Measurements from ENCODE around the gene USH2A.

Gene USH2A

DNA sequence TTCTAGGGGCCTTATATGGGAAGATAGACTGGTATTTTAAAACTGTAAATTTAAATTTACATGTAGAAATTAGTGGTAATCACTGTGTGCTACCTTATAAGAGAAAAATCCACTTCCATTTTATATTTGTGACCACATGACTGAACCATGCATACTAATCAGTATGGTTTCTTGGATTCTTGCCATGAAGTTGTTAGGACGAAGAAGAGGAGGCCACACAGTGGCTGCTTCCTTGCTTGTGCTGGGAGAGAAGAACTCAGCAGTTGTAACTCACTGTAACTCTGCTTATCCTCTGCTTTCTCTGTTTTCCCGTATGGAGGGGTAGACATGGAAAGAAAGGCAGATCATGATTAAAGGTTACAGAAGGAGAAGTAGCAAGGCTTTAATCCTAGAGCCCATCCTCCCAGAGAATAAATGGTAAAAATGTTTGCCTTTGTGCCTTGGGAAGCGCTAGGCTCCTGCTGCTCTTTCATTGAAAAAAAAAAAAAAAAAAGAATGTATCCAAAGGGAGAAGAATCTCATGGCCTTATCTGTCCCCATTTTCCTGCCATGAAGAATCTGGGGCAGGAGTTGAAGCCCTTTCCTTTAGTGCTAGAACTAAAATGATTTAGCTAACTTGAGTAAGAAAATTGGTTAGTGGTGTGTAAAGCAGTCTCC is 823.7 kb downstream of the USH2A start:
- Mint-ChIP-seq H3K27ac (no peak overlapping the region), H3K4me3 (no peak overlapping the region), H3K27me3 (no peaks in the 10 kb centered on the region), H3K9me3 (no peaks in the 10 kb centered on the region), H3K4me1 (no peaks in the 10 kb centered on the region), H3K36me3 (peaks cover 3% of the 10 kb centered on the region)
- DNase-seq (ENCODE audit: low spot score in 2 of 2), result no peak
- ATAC-seq (ENCODE audit: low read depth), result no peak

DNA sequence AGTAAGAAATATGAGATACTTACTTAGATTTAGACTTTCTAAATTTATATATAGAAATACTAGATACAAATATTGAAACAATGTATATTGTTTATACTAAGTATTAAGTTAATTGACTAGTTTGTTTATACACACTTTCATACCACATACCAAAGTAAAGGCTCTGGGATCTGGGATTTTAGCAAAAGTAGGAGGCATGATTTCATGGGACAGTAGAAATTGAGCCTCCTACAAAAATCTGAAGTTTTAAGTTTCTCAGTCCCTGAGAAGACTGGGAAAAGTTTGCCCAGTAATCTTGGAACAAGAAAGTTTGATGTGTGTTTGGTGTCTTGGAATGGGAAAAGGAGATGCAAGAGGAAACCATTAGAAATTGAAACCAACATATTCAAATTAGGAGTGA is 825.3 kb downstream of the USH2A start:
- DNase-seq (ENCODE audit: low spot score in 2 of 2), result no peak
- peaks cover 3% of the 10 kb centered on the region for H3K36me3 Mint-ChIP-seq
- no peak overlapping the region for H3K4me3 Mint-ChIP-seq
- no peak overlapping the region for H3K27ac Mint-ChIP-seq
- no peaks in the 10 kb centered on the region for H3K27me3 Mint-ChIP-seq
- H3K4me1 Mint-ChIP-seq, result no peaks in the 10 kb centered on the region
- no peaks in the 10 kb centered on the region for H3K9me3 Mint-ChIP-seq
- no peak for ATAC-seq (ENCODE audit: low read depth)

DNA sequence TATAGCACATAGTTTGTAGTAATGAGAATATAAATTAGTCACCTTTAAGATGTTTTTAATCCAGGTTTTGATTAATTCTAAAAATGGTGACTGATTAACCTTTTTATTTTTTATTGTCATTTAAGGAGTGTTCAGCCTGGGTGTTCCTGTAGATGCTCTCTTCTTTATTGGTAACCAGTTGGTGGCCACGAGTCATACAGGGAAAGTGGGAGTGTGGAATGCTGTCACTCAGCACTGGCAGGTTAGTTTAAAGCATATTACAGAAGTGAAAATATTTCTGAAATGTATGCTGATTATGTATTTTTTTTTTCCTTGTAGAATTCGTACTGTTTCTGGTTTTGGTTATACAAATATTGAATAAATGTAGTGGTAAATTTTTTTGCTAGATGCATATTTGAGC is 828.0 kb downstream of the USH2A start:
- no peak for DNase-seq (ENCODE audit: low spot score in 2 of 2)
- no peak overlapping the region for H3K27ac Mint-ChIP-seq
- peaks cover 6% of the 10 kb centered on the region for H3K36me3 Mint-ChIP-seq
- peaks cover 5% of the 10 kb centered on the region for H3K9me3 Mint-ChIP-seq
- no peaks in the 10 kb centered on the region for H3K4me1 Mint-ChIP-seq
- H3K4me3 Mint-ChIP-seq, result no peak overlapping the region
- no peaks in the 10 kb centered on the region for H3K27me3 Mint-ChIP-seq
- ATAC-seq (ENCODE audit: low read depth), result no peak

DNA sequence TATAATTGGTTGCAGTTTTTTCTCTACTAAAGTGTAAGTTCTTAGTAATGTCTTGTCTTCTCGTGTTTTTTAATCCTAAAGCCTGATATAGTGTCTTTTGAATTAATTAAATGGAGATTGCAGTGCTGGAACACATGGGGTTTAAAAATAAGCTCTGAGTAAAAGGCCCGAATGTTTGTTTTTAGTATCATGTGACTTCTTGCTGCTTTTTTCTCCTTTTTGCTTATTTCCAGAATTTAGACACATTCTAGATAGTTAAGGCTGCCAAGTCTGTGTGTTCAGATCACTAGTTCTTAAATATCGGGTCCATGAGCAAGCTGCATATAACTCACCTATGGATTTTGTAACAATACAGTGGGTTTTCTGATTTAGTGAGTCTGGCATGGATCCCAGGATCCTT is 828.6 kb downstream of the USH2A start:
- Mint-ChIP-seq H3K4me1 (no peaks in the 10 kb centered on the region), H3K27me3 (no peaks in the 10 kb centered on the region), H3K9me3 (peaks cover 5% of the 10 kb centered on the region), H3K27ac (no peak overlapping the region), H3K4me3 (no peak overlapping the region), H3K36me3 (peaks cover 6% of the 10 kb centered on the region)
- ATAC-seq (ENCODE audit: low read depth), result no peak
- DNase-seq (ENCODE audit: low spot score in 2 of 2), result no peak

DNA sequence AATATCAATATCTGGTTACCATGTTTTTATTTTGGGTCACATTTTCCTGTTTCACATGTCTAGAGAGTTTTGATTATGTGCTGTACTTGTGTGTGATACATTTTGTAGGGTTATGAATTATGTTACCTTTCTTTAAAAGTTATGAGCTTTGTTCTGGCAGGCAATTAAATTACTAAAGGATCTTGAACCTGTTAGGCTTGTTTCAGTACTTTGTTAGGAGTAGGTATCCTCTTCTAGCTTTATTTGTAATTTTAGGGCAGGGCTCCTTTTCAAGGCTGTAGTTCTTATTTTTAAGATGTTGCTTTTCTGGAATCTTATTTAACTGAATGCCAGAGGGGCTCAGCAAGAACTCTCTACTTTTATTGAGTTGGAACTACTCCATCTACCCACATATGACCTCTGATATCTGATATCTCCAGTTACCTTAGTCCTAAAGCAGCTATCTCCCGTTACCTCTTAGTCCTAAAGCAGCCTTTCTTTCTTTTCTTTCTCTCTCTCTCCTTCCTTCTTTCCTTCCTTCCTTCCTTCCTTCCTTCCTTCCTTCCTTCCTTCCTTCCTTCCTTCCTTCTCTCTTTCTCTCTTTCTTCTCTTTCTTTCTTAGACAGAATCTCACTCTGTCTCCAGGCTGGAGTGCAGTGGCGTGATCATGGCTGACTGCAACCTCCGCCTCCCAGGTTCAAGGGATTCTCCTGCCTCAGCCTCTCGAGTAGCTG is 832.3 kb downstream of the USH2A start:
- Mint-ChIP-seq H3K36me3 (peaks cover 5% of the 10 kb centered on the region), H3K9me3 (peaks cover 5% of the 10 kb centered on the region)

DNA sequence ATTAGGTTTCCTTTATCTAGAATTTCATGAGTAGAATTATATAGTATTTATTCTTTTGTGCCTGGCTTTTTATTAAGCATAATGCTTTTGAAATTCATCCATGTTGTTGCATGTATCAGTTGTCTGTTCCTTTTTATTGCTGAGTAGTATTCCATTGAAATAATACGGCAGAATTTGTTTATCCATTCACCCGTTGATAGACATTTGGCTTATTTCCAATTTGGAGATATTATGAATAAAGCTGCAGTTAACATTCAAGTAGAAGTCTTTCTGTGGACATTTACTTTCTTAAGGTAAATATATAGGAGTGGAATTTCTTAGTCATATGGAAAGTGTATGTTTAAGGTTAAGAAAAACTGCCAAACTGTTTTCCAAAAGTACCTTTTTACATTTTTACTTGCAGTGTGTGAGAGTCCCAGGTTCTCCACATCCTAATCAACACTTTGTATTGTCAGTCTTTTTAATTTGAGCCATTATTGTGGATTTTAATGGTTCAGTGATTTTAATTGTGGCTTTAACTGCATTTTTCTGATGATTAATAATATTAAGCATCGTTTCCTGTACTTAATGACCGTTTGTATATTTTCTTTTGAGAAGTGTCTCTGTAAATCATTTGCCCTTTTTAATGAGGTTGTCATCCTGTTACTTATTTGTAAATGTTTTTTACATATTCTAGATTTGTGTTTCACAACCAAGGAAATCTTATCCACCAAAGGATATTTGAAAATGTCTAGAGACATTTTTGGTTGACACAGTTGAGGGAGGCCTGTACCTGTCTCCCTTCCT is 833.4 kb downstream of the USH2A start:
- DNase-seq (ENCODE audit: low spot score in 2 of 2) (no peak), ATAC-seq (ENCODE audit: low read depth) (no peak)
- no peaks in the 10 kb centered on the region for H3K27me3 Mint-ChIP-seq
- H3K9me3 Mint-ChIP-seq, result peaks cover 7% of the 10 kb centered on the region
- peaks cover 7% of the 10 kb centered on the region for H3K36me3 Mint-ChIP-seq
- H3K27ac Mint-ChIP-seq, result no peak overlapping the region
- H3K4me3 Mint-ChIP-seq, result no peak overlapping the region
- no peaks in the 10 kb centered on the region for H3K4me1 Mint-ChIP-seq

More for the DNA sequence above, 832.3 kb downstream of the USH2A start:
- ATAC-seq (ENCODE audit: low read depth), result no peak
- Mint-ChIP-seq H3K4me3 (no peak overlapping the region), H3K27ac (no peak overlapping the region), H3K27me3 (no peaks in the 10 kb centered on the region), H3K4me1 (no peaks in the 10 kb centered on the region)
- no peak for DNase-seq (ENCODE audit: low spot score in 2 of 2)

DNA sequence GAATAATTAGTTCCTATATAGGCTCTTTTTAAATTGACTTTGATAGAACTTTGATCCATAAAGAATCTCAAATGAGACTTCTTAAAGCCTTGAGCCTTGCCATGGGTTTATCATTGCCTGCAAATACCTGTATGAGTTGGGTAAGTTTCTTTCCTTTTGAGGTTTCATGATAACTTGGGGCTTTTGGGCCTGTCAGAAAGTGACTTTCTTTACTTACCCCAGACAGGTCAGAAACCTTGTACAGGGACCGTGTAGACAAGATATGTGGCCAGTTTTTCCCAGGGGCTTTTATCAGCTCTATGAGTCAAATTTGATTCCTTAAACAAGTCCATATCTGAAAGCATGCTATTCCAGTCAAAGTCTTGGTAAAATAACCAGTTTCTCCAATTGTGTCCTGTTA is 838.9 kb downstream of the USH2A start:
- DNase-seq (ENCODE audit: low spot score in 2 of 2) (no peak), ATAC-seq (ENCODE audit: low read depth) (no peak)
- peaks cover 8% of the 10 kb centered on the region for H3K36me3 Mint-ChIP-seq
- no peaks in the 10 kb centered on the region for H3K4me1 Mint-ChIP-seq
- H3K27ac Mint-ChIP-seq, result no peak overlapping the region
- no peak overlapping the region for H3K4me3 Mint-ChIP-seq
- peaks cover 3% of the 10 kb centered on the region for H3K9me3 Mint-ChIP-seq
- no peaks in the 10 kb centered on the region for H3K27me3 Mint-ChIP-seq

DNA sequence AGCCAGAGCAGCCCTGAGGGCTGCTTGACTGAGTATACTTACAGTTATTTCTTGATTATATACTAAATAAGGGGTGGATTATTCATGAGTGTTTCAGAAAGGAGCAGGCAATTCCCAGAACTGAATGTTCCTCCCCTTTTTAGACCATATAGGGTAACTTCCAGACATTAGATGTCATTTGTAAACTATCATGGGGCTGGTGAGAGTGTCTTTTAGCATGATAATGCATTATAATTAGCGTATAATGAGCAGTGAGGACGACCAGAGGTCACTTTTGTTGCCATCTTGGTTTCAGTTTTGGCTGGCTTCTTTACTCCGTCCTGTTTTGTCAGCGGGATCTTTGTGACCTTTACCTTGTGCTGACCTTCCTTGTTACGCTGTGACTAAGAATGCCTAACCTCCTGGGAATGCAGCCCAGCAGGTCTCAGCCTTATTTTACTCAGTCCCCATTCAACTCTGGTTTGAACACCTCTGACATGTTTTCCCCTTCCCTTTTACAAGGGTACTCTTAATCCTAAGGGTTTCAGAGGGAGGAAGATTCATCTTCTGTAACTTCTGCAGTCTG is 840.0 kb downstream of the USH2A start:
- H3K36me3 Mint-ChIP-seq, result peaks cover 8% of the 10 kb centered on the region
- no peak overlapping the region for H3K4me3 Mint-ChIP-seq

DNA sequence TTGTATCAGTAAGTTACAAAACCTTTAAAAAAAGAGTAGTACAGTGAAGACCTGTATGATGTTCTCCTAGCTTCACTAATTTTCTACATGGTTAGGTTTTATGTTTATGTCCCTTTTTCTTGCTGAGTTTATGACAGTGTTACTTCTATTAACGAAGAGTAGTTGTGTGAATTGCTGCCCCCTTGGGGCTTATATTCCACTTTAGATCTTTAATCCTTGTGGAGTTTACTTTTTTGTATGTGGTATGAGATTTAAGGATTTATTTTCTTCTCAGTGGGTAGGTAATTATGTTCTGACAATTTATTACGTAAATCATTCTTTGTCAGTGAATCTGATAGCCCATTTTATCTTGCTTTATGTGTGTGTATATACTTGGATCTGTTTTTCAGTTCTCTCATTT is 841.4 kb downstream of the USH2A start:
- ATAC-seq (ENCODE audit: low read depth) (no peak), DNase-seq (ENCODE audit: low spot score in 2 of 2) (no peak)
- no peak overlapping the region for H3K27ac Mint-ChIP-seq
- H3K27me3 Mint-ChIP-seq, result no peaks in the 10 kb centered on the region
- peaks cover 8% of the 10 kb centered on the region for H3K36me3 Mint-ChIP-seq
- H3K4me3 Mint-ChIP-seq, result no peak overlapping the region
- H3K9me3 Mint-ChIP-seq, result peaks cover 3% of the 10 kb centered on the region
- no peaks in the 10 kb centered on the region for H3K4me1 Mint-ChIP-seq

More for the DNA sequence above, 840.0 kb downstream of the USH2A start:
- ATAC-seq (ENCODE audit: low read depth), result no peak
- Mint-ChIP-seq H3K4me1 (no peaks in the 10 kb centered on the region), H3K27me3 (no peaks in the 10 kb centered on the region), H3K27ac (no peak overlapping the region), H3K9me3 (peaks cover 3% of the 10 kb centered on the region)
- DNase-seq (ENCODE audit: low spot score in 2 of 2), result no peak
